T-helper 1 cell treated with Interleukin-12 subunit alpha and Interleukin-12 subunit beta and Interleukin-4 antibody, amounts not matched to agents 30 μg/mL and 1 μg/mL, for 36 hours (primary cell): ENCODE results near the gene EMX1.

Source experiments
- H3K27ac Mint-ChIP-seq: one replicate; pipeline ENCODE4 v1.8.0; 2021; ENCODE audit warnings: mild to moderate bottlenecking, mixed read lengths
- H3K27me3 Mint-ChIP-seq: one replicate; pipeline ENCODE4 v1.8.0; 2021; ENCODE audit warnings: low read depth, mixed read lengths
- H3K36me3 Mint-ChIP-seq: one replicate; pipeline ENCODE4 v1.8.0; 2021; ENCODE audit warnings: low read depth, mixed read lengths
- H3K4me1 Mint-ChIP-seq: one replicate; pipeline ENCODE4 v1.8.0; 2021; ENCODE audit warnings: low read depth, mixed read lengths
- H3K4me3 Mint-ChIP-seq: one replicate; pipeline ENCODE4 v1.8.0; 2021; ENCODE audit warnings: mild to moderate bottlenecking, moderate library complexity, mixed read lengths
- H3K9me3 Mint-ChIP-seq: one replicate; pipeline ENCODE4 v1.8.0; 2021; ENCODE audit warnings: mixed read lengths

The EMX1 gene

DNA sequence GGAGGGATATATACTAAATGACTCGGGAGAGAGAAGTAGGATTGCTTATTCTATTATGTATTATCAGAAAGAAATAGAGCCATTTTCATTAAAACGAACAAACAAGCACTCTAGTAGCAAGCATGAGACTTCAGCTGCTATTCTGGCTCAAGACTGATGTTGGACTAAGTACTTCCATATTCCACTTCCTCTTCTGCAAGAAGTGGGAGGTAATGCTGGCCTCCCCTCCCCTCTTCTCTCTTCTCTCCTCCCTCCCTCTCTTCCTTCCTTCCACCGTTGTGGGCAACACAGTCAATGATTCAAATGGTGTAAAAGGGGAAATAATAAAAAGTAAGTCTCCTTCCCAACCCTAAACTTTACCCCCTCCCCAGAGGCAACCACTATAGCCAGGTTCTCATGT lies 62.6 kb downstream of the EMX1 start:
- peaks cover 2% of the 10 kb centered on the region for H3K4me1 Mint-ChIP-seq
- H3K27me3 Mint-ChIP-seq = peaks cover 9% of the 10 kb centered on the region
- H3K36me3 Mint-ChIP-seq = no peaks in the 10 kb centered on the region
- H3K9me3 Mint-ChIP-seq = no peaks in the 10 kb centered on the region
- no peak overlapping the region for H3K4me3 Mint-ChIP-seq
- H3K27ac Mint-ChIP-seq = no peak overlapping the region

DNA sequence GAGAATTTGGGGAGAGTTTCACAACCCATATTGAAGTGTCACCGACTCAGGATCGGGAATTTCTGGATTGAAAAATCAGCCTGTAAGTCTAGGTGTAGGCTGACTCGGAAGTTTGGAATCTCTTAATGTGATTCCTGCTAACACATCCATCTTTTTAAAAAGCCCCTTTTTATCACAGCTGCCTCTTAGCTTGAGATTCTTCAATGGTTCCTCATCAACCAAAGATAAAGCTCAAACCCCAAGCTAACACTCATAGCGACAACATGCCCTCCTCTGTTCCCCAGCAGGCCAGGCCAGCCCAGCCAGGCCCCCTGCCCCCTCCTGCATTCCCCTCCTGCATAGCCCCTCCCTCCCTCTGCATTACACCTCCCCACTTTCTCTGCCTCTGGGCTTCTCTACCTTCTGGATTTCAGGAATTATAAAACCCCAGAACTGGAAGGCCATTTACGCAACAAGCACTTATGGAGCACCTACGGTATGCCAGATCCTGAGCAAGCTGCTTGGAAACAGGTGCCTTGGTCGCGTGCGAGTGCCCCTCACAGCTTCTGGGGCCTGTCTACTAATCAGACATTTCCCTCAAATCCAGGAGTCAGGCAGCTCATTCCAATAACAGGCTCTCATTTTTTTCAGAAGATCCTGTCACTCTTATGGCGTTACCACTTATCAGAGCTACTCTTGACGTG lies 63.4 kb downstream of the EMX1 start:
- Mint-ChIP-seq H3K27ac (no peak overlapping the region), H3K9me3 (no peaks in the 10 kb centered on the region), H3K27me3 (peaks cover 1% of the 10 kb centered on the region), H3K4me3 (no peak overlapping the region), H3K36me3 (no peaks in the 10 kb centered on the region), H3K4me1 (peaks cover 2% of the 10 kb centered on the region)

DNA sequence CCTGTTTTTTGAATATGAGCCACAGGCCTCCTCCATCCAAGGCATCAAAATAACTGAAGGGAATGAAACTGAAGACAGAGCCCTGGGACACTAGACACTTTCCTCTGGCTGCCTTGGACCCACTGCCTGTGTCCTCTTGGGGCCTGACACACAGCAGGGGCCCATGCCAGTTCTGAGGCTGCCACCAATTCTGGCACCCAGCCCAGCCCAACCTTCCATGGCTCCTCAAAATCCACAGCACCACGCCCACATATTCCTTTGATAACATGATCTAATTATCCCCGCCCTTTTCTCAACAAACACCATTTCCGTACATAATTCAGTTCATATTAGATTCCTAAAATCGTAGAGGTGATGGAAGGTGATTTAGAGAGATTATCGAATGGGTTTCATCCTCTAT lies 64.2 kb downstream of the EMX1 start:
- H3K27ac Mint-ChIP-seq = no peak overlapping the region
- peaks cover 2% of the 10 kb centered on the region for H3K4me1 Mint-ChIP-seq
- H3K36me3 Mint-ChIP-seq = no peaks in the 10 kb centered on the region
- no peaks in the 10 kb centered on the region for H3K9me3 Mint-ChIP-seq
- H3K4me3 Mint-ChIP-seq = no peak overlapping the region
- no peaks in the 10 kb centered on the region for H3K27me3 Mint-ChIP-seq

DNA sequence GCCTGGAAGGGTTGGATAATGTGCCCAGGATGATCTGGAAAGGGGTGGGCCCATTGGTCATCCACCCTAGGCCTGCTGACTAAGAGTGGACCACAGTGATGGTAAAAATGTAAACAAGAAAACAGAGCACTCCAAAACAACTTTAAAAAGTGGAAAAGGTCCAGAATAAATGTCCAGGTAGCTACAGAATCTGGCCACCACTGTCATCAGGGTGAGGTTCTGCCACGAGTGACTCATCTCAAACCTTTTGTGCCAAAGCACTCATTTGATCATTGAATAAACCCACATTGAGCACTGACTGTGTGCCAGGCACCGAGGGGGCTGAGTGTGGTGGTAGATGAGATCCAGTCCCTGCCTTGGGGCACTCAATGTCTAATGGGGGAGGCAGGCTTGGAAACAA lies 64.9 kb downstream of the EMX1 start:
- Mint-ChIP-seq H3K4me1 (peaks cover 2% of the 10 kb centered on the region), H3K9me3 (no peaks in the 10 kb centered on the region), H3K4me3 (no peak overlapping the region), H3K27me3 (no peaks in the 10 kb centered on the region), H3K27ac (no peak overlapping the region), H3K36me3 (no peaks in the 10 kb centered on the region)

DNA sequence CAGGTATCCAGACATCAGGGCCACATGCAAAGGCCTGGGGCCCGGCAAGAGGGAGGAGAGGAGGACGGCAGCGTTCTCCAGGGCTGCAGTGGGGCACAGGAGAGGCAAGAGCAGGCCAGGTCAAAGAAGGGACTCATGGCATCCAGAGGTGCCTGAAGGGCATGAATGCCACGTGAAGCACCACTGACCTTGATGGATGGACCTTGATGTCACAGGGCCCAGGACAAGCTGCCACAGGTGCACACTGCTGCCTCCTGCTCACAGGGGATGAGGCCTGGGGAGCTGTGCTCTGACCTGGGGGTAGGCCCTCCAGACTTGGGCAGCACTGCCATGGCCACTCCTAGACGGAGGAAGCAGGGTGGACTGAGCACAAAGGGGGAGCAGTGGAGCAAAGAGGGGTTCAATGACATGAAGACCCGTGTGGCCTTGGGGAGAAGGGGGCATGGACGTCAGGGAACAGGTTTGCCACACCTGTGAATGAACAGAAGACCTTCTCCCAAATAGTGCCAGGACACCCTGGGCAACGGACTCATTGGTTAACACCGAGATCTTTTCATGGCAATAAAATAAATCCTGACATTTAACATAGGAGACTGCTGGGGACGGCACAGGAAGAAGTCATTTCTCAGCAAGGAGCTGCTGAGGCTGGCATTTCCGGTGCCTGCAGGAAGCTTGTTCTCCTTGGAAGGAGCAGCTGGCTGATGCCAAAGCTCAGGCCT lies 65.6 kb downstream of the EMX1 start:
- H3K9me3 Mint-ChIP-seq = no peaks in the 10 kb centered on the region

DNA sequence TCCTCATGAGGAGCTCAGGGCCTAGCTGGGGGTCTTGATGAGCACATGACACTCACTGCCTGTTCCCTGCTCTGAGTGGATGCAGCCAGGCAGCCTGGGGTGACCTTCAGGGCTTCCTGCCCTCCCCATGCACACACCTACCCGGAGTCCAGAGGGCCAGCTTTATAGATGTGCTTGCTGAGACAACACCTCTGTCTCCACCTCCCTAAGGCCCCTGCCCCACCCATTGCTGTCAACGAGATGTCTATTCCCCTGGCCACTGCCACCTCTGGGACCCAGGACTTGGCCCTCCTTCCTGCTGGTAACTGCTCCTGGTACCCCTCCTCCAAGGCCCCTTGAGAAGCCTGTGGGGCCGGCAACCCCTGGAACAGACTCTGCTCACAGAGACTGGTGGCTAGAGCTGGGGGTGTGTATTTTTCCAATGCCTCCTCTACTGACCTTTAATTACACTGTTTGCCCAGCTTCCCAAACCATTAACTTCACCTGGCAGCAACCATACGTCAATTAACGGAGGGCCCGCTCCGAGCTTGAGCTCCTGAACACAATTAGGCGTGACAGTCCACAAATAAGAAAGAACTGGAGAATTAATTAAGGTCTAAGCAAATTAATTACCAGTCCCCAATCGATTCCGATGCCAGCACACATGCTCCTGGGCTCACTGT lies 66.3 kb downstream of the EMX1 start:
- Mint-ChIP-seq H3K27ac (no peak overlapping the region), H3K9me3 (no peaks in the 10 kb centered on the region), H3K4me3 (no peak overlapping the region), H3K36me3 (no peaks in the 10 kb centered on the region), H3K27me3 (no peaks in the 10 kb centered on the region), H3K4me1 (peaks cover 2% of the 10 kb centered on the region)

More for the DNA sequence above, 65.6 kb downstream of the EMX1 start:
- Mint-ChIP-seq H3K27ac (no peak overlapping the region), H3K4me3 (no peak overlapping the region), H3K4me1 (peaks cover 2% of the 10 kb centered on the region), H3K27me3 (no peaks in the 10 kb centered on the region), H3K36me3 (no peaks in the 10 kb centered on the region)

DNA sequence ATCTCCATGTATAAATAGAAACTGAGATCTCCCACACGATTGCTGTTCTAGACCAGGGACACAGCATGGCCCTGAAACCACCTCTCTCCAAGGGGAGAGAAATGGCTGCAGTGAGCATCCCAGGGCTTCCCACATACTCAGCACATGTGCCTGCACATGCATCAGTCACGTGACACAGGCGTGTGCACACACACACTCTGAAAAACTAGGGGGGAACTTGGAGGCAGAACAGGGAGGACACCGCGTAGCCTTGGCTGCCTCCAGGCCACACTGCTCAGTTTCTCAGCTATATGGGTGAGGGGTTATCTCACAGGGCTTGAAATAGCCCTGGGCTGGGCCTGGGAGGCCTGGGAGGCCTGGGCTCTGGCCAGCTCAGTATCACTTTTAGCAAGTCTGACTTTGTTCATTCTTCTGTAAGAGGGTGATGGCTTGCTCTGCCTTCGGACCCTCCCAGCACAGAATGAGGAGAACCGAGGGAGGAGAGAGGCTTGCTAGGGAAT lies 66.9 kb downstream of the EMX1 start:
- no peaks in the 10 kb centered on the region for H3K9me3 Mint-ChIP-seq
- no peak overlapping the region for H3K4me3 Mint-ChIP-seq
- H3K36me3 Mint-ChIP-seq = no peaks in the 10 kb centered on the region
- H3K27me3 Mint-ChIP-seq = no peaks in the 10 kb centered on the region
- peaks cover 2% of the 10 kb centered on the region for H3K4me1 Mint-ChIP-seq
- peak overlapping the region; percentile 36 for H3K27ac Mint-ChIP-seq
